ENCODE measurements around the gene POLR3B. TPM values are rescaled to one million over a fixed set of nuclear protein-coding genes. Genes with fewer than 3 reads are reported as not detected.

Gene POLR3B
- total and polyA plus RNA-seq, 2 of the 8 experiments (the other 6 are each of a cell fraction or from before 2014, with no cell fraction given): 5.0 to 13.2 TPM

DNA sequence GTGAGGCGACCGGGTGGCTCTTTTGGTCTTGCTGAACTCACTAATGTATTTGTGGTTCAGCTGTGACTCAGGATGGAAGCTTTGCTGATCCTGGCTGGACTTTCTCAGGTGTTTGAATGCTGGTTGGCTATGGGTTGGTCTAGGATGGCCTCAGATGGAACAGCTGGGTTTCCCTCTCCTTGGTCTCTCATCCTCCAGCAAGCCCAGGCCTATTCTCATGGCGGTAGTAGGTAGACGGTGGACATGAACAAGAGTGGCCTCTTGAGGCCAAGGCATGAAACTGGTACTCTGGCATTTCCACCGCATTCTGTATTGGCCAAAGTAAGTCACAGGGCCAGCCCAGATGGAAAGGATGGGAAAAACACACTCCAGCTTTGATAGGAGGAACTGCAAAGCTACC lies 11.8 kb upstream of the POLR3B start:
- Histone ChIP-seq H3K4ac (replicated peaks; ENCODE audit: insufficient read length, low read depth, low read length) (no peak overlapping the region), H2AK5ac (ENCODE audit: low read depth, low read length) (no peak overlapping the region), H3K23ac (ENCODE audit: insufficient read length) (no peak overlapping the region), H3K36me3 (ENCODE audit: control insufficient read depth in 2 of 4, insufficient read depth in 4 of 4, low read length in 3 of 4) (no peaks in the 10 kb centered on the region), H3K4me1 (replicated peaks in 1 of 4; ENCODE audit: control insufficient read depth in 3 of 4, insufficient read depth in 4 of 4, low read length in 3 of 4) (no peaks in the 10 kb centered on the region), H4K5ac (ENCODE audit: insufficient read length, low read depth, low read length) (no peak overlapping the region), H3K79me2 (ENCODE audit: control insufficient read depth in 1 of 2, insufficient read depth in 2 of 2, low read length in 2 of 2) (no peaks in the 10 kb centered on the region), H3K4me3 (ENCODE audit: extremely low read depth in 1 of 4, insufficient read depth in 2 of 4, low read depth in 3 of 4, low read length in 4 of 4) (no peak overlapping the region), H4K20me1 (replicated peaks in 1 of 2; ENCODE audit: control insufficient read depth in 1 of 2, insufficient read depth in 2 of 2, low read length in 2 of 2) (no peaks in the 10 kb centered on the region), H3K4me2 (ENCODE audit: insufficient read depth in 1 of 2, low read depth in 2 of 2, low read length in 2 of 2) (no peak overlapping the region), H3K9me3 (ENCODE audit: insufficient read depth in 2 of 2, low read depth in 1 of 2, low read length in 1 of 2) (no peaks in the 10 kb centered on the region), H2BK120ac (replicated peaks; ENCODE audit: low read depth, low read length) (no peak overlapping the region), H3K14ac (ENCODE audit: insufficient read length) (no peak overlapping the region), H2BK15ac (ENCODE audit: low read length) (no peak overlapping the region), H3K27ac (ENCODE audit: low read depth, low read length) (no peak overlapping the region), H4K91ac (replicated peaks; ENCODE audit: insufficient read length, low read length) (no peak overlapping the region), H3K27me3 (replicated peaks in 1 of 4; ENCODE audit: control insufficient read depth in 3 of 4, extremely low read depth in 1 of 4, insufficient read depth in 3 of 4, low read length in 3 of 4) (no peaks in the 10 kb centered on the region), H3K23me2 (ENCODE audit: low read depth, low read length) (no peaks in the 10 kb centered on the region), H3K9ac (replicated peaks in 1 of 4; ENCODE audit: extremely low read depth in 1 of 4, low read depth in 3 of 4, low read length in 3 of 4) (no peak overlapping the region), H3K56ac (replicated peaks; ENCODE audit: insufficient read length, low read depth, low read length) (no peak overlapping the region), H2BK12ac (ENCODE audit: low read depth, low read length) (no peak overlapping the region), H2BK20ac (ENCODE audit: low read length) (no peak overlapping the region), H4K8ac (ENCODE audit: extremely low read depth, insufficient read depth, low read length) (no peak overlapping the region), H3K18ac (ENCODE audit: extremely low read depth, low read length) (no peak overlapping the region), H2AFZ (ENCODE audit: low read length) (no peak overlapping the region), H2BK5ac (ENCODE audit: low read depth, low read length) (no peak overlapping the region), H3K79me1 (ENCODE audit: low read depth, low read length) (no peaks in the 10 kb centered on the region)
- 66% methylated on average over 5 of the region's 5 CpGs; no CpG with 5 or more reads in 1 of the 2 experiments for WGBS, 2 experiments (ENCODE audit: extremely low coverage in 1 of 2, insufficient coverage in 1 of 2, insufficient read length in 1 of 2, insufficient replicate concordance in 2 of 2, low coverage in 1 of 2, low lambda C conversion rate in 2 of 2, missing lambda C conversion rate in 1 of 2)
- FAIRE-seq: peak; percentile 71
- POLR2A ChIA-PET (ENCODE audit: partially characterized antibody): interaction anchor here (0.7 to 1.4 kb wide), 2 partner anchors 109 to 609 kb away, joined by 3 to 4 read pairs; no protein-coding TSS in a partner anchor
- CTCF ChIA-PET (ENCODE audit: partially characterized antibody): interaction anchor here (0.6 to 2.4 kb wide), 29 partner anchors 10 to 619 kb away, joined by 3 to 18 read pairs (median 4); partner anchors contain the start of genes POLR3B and TCP11L2
- DNase-seq (ENCODE audit: low read depth in 1 of 2, low spot score in 2 of 2): no peak
- TF ChIP-seq YY1 (IDR thresholded peaks at IDR 0.05; ENCODE audit: low read depth, low read length) (peak; percentile 66; the same call in 1 of the 2 replicates), SRF (IDR thresholded peaks at IDR 0.05; ENCODE audit: low read depth, low read length) (no peak), SUZ12 (IDR thresholded peaks at IDR 0.05; ENCODE audit: low read length) (no peak), TEAD4 (IDR thresholded peaks at IDR 0.05; ENCODE audit: low read depth, low read length) (no peak), BACH1 (IDR thresholded peaks at IDR 0.05; ENCODE audit: low read length) (no peak), MAFK (IDR thresholded peaks at IDR 0.05; ENCODE audit: low read depth, low read length) (no peak), EP300 (IDR thresholded peaks at IDR 0.05; ENCODE audit: borderline replicate concordance in 1 of 2, low read depth in 2 of 2, low read length in 2 of 2) (no peak), POLR2AphosphoS5 (IDR thresholded peaks at IDR 0.05; ENCODE audit: low read depth, low read length) (no peak), TBP (IDR thresholded peaks at IDR 0.05; ENCODE audit: low read depth, low read length) (no peak), CHD2 (IDR thresholded peaks at IDR 0.05; ENCODE audit: low read length) (no peak), RAD21 (IDR thresholded peaks at IDR 0.05 in 1 of 2, conservative IDR thresholded peaks at IDR 0.05 in 1 of 2; ENCODE audit: low read depth in 2 of 2, low read length in 2 of 2) (peak; percentile 73 to 77), POLR2A (IDR thresholded peaks at IDR 0.05; ENCODE audit: control extremely low read depth in 1 of 2, low read depth in 2 of 2, low read length in 2 of 2) (no peak), TAF1 (IDR thresholded peaks at IDR 0.05; ENCODE audit: low read depth, low read length) (no peak), TAF7 (optimal IDR thresholded peaks at IDR 0.05; ENCODE audit: borderline replicate concordance, low read depth, low read length) (no peak), RBBP5 (IDR thresholded peaks at IDR 0.05; ENCODE audit: borderline replicate concordance, low read depth, low read length) (no peak), CHD1 (IDR thresholded peaks at IDR 0.05; ENCODE audit: low read depth, low read length) (no peak)

All from H1 (cell line).